ENCODE measurements around the gene SPTA1.
"Not testable (repeated sequence)": the region's sequence is repeated elsewhere in the genome, so short reads cannot be mapped to it uniquely, and the experiment has no call there.

Gene SPTA1

GRCh38 chr1:158686111-158687009, at the start of gene SPTA1:
Gene SPTA1, minus strand, starts transcription at chr1:158686715. Its CDS starts 198 bp downstream, at chr1:158686517.
- DNase-seq = no peak

DNA sequence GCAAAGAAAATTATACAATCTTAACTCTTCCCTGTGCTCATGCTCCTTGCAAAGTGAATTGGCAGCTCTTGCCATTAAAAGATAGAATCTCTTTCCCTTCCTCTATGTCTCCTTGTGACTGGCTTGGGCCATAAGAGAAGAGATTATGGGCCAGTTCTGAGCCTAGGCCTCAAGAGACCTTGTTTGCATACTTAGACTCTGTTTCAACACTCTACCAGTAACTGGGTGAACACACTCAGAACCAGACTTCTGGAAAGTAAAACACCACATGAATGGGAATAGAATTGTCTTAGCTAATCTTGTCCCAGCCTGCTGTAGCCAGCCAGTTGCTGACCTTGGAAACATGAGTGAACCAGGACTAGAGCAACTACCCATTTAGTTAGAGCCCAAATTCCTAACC, 49.3 kb upstream of the SPTA1 start:
- no peak for DNase-seq

GRCh38 chr1:158732524-158732923, 46.0 kb upstream of the SPTA1 start:
- DNase-seq = no peak

DNA sequence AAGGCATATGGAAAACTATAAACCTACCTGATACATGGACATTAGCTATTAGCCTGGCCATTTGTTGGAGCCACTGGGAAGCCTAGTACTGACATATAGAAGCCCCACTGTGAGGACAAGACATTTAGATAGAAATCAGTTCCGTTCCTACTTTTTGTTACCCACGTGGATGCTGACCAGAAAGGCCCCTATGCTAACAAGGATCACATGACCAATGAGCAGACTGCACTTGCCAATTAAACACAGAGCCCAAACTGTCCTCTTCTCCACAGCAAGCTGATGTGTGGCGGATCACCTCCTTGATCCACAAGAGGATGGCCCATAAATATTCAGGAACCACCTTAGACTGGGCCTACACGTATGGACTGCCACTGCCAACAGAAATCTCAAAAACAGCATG, 45.2 kb upstream of the SPTA1 start:
- no peak for DNase-seq

GRCh38 chr1:158730453-158730852, 43.9 kb upstream of the SPTA1 start:
- DNase-seq = no peak

GRCh38 chr1:158728510-158729225, 42.2 kb upstream of the SPTA1 start:
- DNase-seq = no peak

GRCh38 chr1:158724442-158724841, 37.9 kb upstream of the SPTA1 start:
- no peak for DNase-seq

DNA sequence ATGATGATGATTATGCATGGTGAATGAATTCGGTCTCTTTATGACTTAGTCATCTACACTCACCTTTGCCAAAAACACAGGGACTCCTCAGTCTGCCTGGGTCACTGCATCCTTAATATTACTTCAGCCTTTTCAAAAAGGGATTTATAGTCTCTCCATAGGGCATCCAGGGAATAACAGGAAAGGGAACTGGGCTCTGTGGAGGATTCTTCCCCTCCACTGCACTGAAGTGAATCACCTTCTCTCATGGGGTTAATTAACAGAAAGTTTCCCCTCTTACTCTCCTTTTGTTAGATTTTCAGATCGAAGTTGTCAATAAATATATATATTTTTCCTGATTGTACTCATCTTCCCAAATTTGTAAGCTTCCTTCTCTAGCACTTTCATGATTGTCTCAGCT, 34.1 kb upstream of the SPTA1 start, which contains the start of gene OR6K3:
TSS of gene OR6K3 (minus strand) at position 101 of the 400 bp plus-strand sequence. CDS start 2,605 bp downstream, outside the sequence.
- no peak for DNase-seq

DNA sequence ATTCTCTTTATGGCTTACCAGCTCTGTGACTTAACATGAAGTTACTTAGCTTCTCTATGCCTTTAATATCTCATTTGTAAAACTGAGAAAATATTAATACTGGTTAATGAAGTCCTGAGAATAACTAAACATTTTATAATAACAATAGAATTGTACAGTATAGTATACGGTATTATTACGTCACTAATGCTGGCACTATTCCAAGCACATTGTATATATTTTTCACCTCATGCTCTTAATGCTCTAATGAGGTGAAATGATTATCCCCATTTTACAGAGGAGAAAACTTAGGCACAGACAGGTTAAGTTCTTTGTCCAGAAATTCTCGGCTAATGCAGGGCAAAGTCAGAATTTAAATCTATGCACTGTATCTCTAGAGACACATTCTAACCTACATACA, 33.1 kb upstream of the SPTA1 start:
- no peak for DNase-seq

GRCh38 chr1:158717344-158717743, 30.8 kb upstream of the SPTA1 start:
- no peak for DNase-seq

GRCh38 chr1:158716335-158716734, 29.8 kb upstream of the SPTA1 start:
- no peak for DNase-seq

GRCh38 chr1:158714754-158715153, 28.2 kb upstream of the SPTA1 start:
- no peak for DNase-seq

DNA sequence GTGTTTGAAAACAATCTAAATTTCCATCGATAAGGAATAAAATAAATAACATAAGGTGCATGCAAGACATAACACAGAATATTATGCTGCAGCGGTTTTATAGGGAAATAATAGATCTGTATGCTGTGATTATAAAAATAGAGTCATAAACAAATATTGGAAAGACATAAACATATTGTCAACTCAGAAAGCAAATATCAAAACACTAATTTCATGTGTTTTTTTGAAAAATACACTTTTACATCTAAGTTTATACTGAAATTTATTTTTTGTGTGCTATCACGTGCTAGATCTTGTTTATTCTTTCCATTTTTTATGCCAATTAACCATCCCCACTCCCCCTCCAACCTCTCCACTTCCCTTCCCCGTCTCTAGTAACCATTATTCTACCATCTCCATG, 24.6 kb upstream of the SPTA1 start:
- DNase-seq = no peak

DNA sequence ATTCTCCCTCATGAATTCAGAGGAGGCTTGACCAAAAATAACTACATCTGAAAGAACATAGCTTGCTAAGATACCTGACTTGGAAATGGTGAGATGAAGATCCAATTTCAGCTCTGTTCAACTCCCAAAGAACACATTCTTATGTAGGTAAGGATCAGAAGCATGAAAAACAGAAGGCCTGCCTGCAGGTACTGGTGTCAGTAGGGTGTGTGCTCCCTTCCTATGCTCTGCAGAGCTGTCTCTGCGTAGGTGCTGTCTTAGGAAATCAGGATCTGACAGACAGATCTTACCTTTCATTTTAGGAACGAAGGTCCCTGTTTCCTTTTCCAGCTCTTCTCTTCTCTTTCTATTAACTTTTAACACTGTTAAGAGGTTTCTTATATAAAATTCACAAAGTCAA, 19.6 kb upstream of the SPTA1 start:
- no peak for DNase-seq

DNA sequence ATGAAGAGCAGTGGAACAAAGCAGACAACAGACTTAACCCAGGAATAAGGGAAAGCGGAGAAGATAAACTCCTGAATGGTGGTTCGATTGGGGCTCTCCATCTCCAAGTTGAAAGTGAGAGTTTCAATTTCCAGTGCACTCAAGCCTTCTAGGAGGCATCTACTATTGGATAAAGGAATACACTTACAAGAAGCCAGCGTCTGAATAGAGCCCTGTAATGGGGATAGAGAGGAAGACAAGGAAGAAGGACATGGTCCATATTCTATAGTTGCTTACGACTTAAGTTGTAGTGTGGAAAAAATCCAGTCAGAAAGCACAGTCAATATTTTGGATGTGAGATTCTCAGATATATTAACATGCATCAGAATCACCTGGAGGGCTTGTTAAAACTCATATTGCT, 14.0 kb upstream of the SPTA1 start, which contains the start of gene OR6K2:
TSS of gene OR6K2 (minus strand) at position 101 of the 400 bp plus-strand sequence. CDS start at position 101, 0 bp downstream.
- no peak for DNase-seq

DNA sequence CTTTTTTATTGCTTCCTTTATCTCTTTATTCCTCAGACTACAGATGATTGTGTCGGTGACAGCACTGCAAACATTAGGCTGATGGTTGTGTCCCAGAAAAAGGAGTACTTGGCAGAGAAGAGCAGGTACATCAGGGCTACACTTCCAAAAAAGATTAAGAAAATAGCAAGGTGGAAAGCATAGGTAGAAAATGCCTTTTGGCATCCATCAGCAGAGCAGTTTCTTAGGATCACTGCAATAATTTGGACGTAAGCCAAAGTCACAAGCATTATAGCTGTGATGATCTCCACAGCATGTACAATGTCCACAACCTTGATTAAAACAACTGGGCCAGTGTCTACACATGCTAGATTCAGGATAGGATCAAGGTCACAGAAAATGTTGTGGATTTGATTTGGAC, 8.1 kb upstream of the SPTA1 start:
- DNase-seq = no peak

DNA sequence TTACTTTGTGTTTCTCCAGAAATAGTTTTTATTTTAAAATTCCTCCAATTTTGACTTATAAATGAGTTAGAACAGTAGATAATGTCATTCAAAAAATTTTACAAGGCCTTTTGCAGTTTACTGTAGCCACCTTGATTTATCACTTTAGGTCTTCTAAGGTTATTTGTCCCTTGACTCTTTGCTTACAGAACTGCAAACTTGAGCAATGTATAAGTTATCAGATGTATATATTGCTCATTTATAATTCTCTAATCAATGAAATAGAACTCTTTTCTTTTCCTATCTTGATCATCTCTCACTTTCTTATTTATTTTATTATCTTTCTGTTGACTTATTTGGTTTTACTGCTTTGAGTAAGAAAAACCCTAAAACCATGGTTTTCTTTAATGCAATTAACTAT, 5.8 kb upstream of the SPTA1 start:
- no peak for DNase-seq

DNA sequence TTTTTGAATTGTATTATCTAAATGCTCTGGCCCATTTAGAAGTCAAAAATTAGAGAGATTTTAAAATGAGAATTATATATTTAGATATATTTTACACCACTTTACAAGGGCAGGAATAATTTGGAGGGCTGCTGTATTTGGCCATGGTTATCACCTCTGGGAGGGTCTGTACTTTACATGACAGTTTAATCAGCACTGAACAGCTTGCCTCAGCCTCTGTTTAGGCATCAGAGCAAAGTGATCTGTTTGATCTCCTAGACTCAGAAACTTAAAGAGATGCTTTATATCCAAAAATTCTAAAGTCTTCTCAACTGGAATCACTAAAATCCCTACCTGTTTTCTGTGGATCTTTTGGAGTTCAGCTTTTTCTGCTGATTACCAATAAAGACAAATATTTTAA, 5.4 kb upstream of the SPTA1 start:
- DNase-seq = no peak

DNA sequence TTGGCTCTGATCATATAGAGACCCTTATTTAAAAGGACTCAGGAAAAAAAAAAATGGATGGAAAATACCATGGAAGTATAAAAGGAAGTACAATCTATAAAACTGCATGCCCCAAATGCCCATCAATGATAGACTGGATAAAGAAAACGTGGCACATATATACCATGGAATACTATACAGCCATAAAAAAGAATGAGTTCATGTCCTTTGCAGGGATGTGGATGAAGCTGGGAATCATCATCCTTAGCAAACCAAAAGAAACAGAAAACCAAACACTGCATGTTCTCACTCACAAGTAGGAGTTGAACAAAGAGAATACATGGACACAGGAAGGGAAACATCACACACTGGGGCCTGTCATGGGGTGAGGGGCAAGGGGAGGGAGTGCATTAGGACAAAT, 4.6 kb upstream of the SPTA1 start:
- not testable (repeated sequence) for DNase-seq

GRCh38 chr1:158689875-158690274, 3.4 kb upstream of the SPTA1 start:
- DNase-seq = no peak

- DNase-seq = no peak
Observed at GRCh38 chr1:158689110-158689509, 2.6 kb upstream of the SPTA1 start.

- not testable (repeated sequence) for DNase-seq
Observed at GRCh38 chr1:158688343-158688742, 1.8 kb upstream of the SPTA1 start.

DNA sequence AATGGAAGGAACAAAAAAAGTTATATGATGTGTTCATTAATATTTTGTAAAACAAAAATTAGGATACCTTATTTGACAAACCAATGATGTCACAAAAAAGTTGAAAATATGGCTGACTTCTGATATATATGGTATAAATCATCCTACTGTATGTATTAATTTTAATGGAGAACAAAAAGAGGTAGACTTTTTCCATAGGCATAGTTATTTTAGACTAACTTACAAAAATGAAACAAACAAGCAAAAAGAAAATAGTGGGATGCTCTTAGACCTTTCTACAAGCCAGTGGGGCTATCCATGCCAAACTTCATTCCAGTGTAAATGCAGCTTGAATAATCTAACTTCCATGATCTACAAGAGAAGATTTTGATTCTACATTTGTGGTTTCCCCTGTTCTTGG, 522 bp upstream of the SPTA1 start:
- no peak for DNase-seq

DNA sequence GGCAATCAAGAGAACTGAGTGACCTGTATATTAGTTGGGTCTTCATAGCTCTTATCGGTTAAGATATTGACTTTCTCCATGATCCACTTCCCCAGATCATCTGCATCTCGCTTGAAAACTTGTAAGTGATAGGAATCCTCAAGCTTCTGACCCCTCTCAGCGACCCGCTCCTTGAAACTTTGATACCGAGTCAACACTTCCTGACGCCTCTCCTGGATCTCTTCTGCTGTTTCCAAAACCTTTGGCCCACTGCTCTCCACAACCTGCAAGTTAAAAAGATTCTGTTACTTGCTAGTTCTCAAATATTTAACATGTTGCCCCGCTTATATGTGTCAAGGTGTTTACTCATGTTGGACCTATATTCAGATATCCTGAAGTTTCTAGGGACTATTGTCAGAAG, 1.4 kb downstream of the SPTA1 start:
- no peak for DNase-seq
